SJSA1 (cell line): ENCODE measurements around the gene TRAK1. TPM values are rescaled to one million over a fixed set of nuclear protein-coding genes. Genes with fewer than 3 reads are reported as not detected.

Experiments
- DNase-seq, 2 experiments: peaks; one replicate each; pipeline ENCODE4 v3.0.0-alpha.2; 2015 to 2020; ENCODE audit warnings: low spot score in 2 of 2, low read depth in 1 of 2
- H3K27ac ChIP-seq: fragments of 250-450 bp; sonication (Bioruptor Pico); 2 replicates; pipeline ENCODE4 v1.5.1; 2020; ENCODE audit warnings: mild to moderate bottlenecking, moderate library complexity
- H3K27me3 ChIP-seq: fragments of 250-450 bp; sonication (Bioruptor Pico); replicated peaks from 2 replicates; pipeline ENCODE4 v1.5.1; 2020; ENCODE audit warnings: mild to moderate bottlenecking, moderate library complexity
- H3K36me3 ChIP-seq: fragments of 250-450 bp; sonication (Bioruptor Pico); 2 replicates; pipeline ENCODE4 v1.5.1; 2020; ENCODE audit warnings: mild to moderate bottlenecking
- H3K4me1 ChIP-seq: fragments of 250-450 bp; sonication (Bioruptor Pico); replicated peaks from 2 replicates; pipeline ENCODE4 v1.6.1; 2021; ENCODE audit warnings: mild to moderate bottlenecking
- H3K4me3 ChIP-seq: fragments of 250-450 bp; sonication (Bioruptor Pico); 2 replicates; pipeline ENCODE4 v1.5.1; 2020; ENCODE audit warnings: mild to moderate bottlenecking
- H3K9me3 ChIP-seq: fragments of 250-450 bp; sonication (Bioruptor Pico); replicated peaks from 2 replicates; pipeline ENCODE4 v1.5.1; 2020; ENCODE audit warnings: mild to moderate bottlenecking
- total RNA-seq: library from RNA; depleted of rRNA; stranded (reverse); fragments of >200 nt; shearing (Covaris generic); gene quantifications from 2 replicates; pipeline ENCODE4 v1.2.3, GENCODE V29; 2014

Gene TRAK1
- total RNA-seq, 1 experiment from 2014 or later, result 15.4 TPM

GRCh38 chr3:42117175-42118008 is 26.2 kb downstream of the TRAK1 start:
- DNase-seq, result peak; percentile 56 to 78
- Histone ChIP-seq H3K27me3 (no peaks in the 10 kb centered on the region), H3K4me3 (no peak overlapping the region), H3K36me3 (no peaks in the 10 kb centered on the region), H3K4me1 (peaks cover 25% of the 10 kb centered on the region), H3K27ac (no peak overlapping the region; the same call in 1 of the 2 replicates), H3K9me3 (no peaks in the 10 kb centered on the region)

DNA sequence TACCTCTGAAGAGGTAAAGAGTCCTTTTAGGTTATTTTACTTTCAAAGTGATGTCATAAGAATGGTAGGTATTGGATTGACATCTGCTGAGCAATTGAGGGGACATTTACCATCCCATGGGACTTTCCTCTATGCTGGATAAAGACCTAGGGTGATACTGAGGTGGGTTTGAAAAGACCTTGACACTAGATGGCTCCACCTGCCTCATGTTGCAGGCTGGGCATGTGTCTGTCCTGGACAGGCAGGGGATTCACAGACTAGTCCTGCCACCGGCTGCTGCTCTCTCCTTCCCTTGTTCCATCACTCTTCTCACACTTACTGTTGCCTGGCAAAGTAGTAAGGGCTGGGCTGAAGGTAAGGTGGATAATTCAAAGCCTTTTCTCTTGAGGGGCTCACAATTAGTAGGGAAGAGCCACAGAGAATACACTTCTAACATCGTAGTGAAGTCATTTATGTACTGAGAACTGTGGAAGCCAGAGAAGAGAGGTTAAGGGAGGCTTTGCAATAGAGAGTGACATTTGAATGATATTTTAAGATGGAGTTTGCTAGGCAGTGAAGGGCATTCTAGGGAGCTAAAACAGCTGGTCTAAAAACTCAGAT is 27.7 kb downstream of the TRAK1 start:
- peaks cover 25% of the 10 kb centered on the region for H3K4me1 ChIP-seq

GRCh38 chr3:42119561-42120355 is 28.6 kb downstream of the TRAK1 start:
- Histone ChIP-seq H3K4me1 (peaks cover 25% of the 10 kb centered on the region), H3K4me3 (no peak overlapping the region), H3K36me3 (no peaks in the 10 kb centered on the region), H3K9me3 (no peaks in the 10 kb centered on the region), H3K27ac (no peak overlapping the region), H3K27me3 (no peaks in the 10 kb centered on the region)
- DNase-seq, result no peak

More for the DNA sequence above, 27.7 kb downstream of the TRAK1 start:
- Histone ChIP-seq H3K4me3 (no peak overlapping the region), H3K27me3 (no peaks in the 10 kb centered on the region), H3K9me3 (no peaks in the 10 kb centered on the region), H3K36me3 (no peaks in the 10 kb centered on the region), H3K27ac (no peak overlapping the region)
- DNase-seq, result no peak

GRCh38 chr3:42120866-42121265 is 29.7 kb downstream of the TRAK1 start:
- H3K36me3 ChIP-seq, result no peaks in the 10 kb centered on the region; the same call in 1 of the 2 replicates
- H3K27me3 ChIP-seq, result no peaks in the 10 kb centered on the region
- H3K4me1 ChIP-seq, result peaks cover 25% of the 10 kb centered on the region
- no peaks in the 10 kb centered on the region for H3K9me3 ChIP-seq
- no peak for DNase-seq
- H3K4me3 ChIP-seq, result no peak overlapping the region
- H3K27ac ChIP-seq, result no peak overlapping the region

GRCh38 chr3:42122261-42123011 is 31.3 kb downstream of the TRAK1 start:
- H3K4me3 ChIP-seq, result no peak overlapping the region
- H3K4me1 ChIP-seq, result peaks cover 19% of the 10 kb centered on the region
- no peaks in the 10 kb centered on the region for H3K9me3 ChIP-seq
- H3K27me3 ChIP-seq, result no peaks in the 10 kb centered on the region
- no peak for DNase-seq
- no peak overlapping the region for H3K27ac ChIP-seq
- peaks cover under 1% of the 10 kb centered on the region; the same call in 1 of the 2 replicates for H3K36me3 ChIP-seq

- Histone ChIP-seq H3K4me1 (peaks cover 13% of the 10 kb centered on the region), H3K9me3 (no peaks in the 10 kb centered on the region), H3K27ac (no peak overlapping the region), H3K4me3 (no peak overlapping the region), H3K36me3 (peaks cover 2% of the 10 kb centered on the region; the same call in 1 of the 2 replicates), H3K27me3 (no peaks in the 10 kb centered on the region)
- DNase-seq, result no peak
These were observed 31.9 kb downstream of the TRAK1 start for GRCh38 chr3:42123012-42123581.

DNA sequence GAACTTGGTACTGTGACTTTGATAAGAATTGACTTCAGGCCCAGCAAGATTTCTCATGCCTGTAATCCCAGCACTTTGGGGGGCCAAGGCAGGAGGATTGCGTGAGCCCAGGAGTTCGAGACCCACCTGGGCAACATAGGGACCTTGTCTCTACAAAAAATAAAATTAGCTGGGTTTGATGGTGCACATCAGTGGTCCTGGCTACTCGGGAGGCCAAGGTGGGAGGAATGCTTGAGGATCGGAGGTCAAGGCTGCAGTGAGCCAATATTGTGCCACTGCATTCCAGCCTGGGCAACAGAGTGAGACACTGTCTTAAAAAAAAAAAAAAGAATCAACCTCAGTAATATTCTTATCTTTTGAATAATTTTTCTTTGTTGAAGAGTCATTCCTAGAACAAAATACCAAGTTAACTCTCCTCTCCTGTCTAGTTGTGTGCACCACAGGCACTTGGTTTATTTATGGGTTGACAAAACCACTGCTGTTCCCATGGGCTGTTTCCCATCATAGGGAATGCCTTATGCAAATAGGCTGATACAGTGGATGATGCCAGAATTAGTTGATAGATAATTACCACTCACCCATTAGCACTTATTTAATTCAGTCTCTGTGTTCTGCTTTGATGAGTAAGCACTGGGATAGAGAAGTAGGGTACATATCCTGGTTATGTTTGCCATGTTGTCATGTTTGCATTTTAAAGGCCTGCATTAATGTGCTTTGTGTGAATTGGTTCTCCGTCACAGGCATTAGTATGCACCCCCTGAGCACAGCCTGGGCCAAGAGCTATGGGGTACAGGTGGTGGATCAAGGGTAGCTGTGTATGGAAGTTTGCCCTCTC is 32.9 kb downstream of the TRAK1 start:
- Histone ChIP-seq H3K4me3 (no peak overlapping the region), H3K27ac (no peak overlapping the region), H3K4me1 (peaks cover 11% of the 10 kb centered on the region), H3K9me3 (no peaks in the 10 kb centered on the region), H3K36me3 (peaks cover 4% of the 10 kb centered on the region; the same call in 1 of the 2 replicates), H3K27me3 (no peaks in the 10 kb centered on the region)
- DNase-seq, result no peak

GRCh38 chr3:42127226-42127625 is 36.1 kb downstream of the TRAK1 start:
- Histone ChIP-seq H3K9me3 (no peaks in the 10 kb centered on the region), H3K4me1 (no peaks in the 10 kb centered on the region), H3K27me3 (no peaks in the 10 kb centered on the region)

DNA sequence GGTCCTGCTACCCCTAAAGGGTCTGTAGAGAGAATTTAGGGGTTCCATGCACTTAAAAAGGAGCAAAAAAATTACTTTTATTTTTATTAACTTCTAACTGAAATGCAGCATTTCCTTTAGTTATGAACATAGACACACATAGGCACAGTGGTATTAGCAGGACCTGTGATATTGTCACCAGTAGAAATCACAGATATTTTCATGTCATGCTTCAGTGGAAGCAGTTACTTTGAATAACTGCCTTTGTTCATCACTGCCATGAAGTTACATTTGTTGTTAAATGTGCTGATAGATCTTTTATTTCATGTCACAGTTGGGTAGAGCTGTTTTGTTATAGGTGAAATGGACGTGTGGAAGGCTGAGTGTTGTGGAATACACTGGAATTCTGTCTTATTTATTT is 37.4 kb downstream of the TRAK1 start:
- H3K4me1 ChIP-seq, result no peaks in the 10 kb centered on the region
- H3K9me3 ChIP-seq, result no peaks in the 10 kb centered on the region
- no peak for DNase-seq
- no peak overlapping the region for H3K4me3 ChIP-seq
- H3K27me3 ChIP-seq, result no peaks in the 10 kb centered on the region
- H3K27ac ChIP-seq, result no peak overlapping the region
- peaks cover 4% of the 10 kb centered on the region; the same call in 1 of the 2 replicates for H3K36me3 ChIP-seq

More at GRCh38 chr3:42127226-42127625, 36.1 kb downstream of the TRAK1 start:
- no peak overlapping the region for H3K27ac ChIP-seq
- DNase-seq, result no peak
- H3K4me3 ChIP-seq, result no peak overlapping the region
- H3K36me3 ChIP-seq, result peaks cover 4% of the 10 kb centered on the region; the same call in 1 of the 2 replicates

- Histone ChIP-seq H3K27me3 (no peaks in the 10 kb centered on the region), H3K4me1 (no peaks in the 10 kb centered on the region), H3K27ac (no peak overlapping the region), H3K9me3 (no peaks in the 10 kb centered on the region), H3K4me3 (no peak overlapping the region), H3K36me3 (peaks cover 4% of the 10 kb centered on the region; the same call in 1 of the 2 replicates)
- DNase-seq, result no peak
These were observed 38.1 kb downstream of the TRAK1 start for GRCh38 chr3:42129014-42129953.

DNA sequence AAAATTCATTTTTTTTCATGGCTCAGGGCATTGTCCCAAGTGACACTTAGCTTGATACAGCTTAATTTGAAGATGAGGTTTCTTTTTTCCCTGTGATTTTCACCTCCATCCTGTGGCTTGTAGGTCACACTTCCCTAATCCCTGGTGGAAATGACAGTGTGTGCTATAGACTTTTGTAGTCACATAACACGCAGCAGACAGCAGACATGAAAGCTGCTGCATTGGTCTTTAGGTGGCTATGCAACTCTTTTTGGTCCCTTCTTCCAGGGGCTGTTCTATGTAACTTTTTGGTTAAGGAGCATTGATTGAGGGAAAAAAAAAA is 38.8 kb downstream of the TRAK1 start:
- no peak for DNase-seq
- Histone ChIP-seq H3K4me1 (no peaks in the 10 kb centered on the region), H3K9me3 (no peaks in the 10 kb centered on the region), H3K36me3 (peaks cover 4% of the 10 kb centered on the region; the same call in 1 of the 2 replicates), H3K4me3 (no peak overlapping the region), H3K27me3 (no peaks in the 10 kb centered on the region), H3K27ac (no peak overlapping the region)
